ENCODE results near the gene LRTM2.

DNA sequence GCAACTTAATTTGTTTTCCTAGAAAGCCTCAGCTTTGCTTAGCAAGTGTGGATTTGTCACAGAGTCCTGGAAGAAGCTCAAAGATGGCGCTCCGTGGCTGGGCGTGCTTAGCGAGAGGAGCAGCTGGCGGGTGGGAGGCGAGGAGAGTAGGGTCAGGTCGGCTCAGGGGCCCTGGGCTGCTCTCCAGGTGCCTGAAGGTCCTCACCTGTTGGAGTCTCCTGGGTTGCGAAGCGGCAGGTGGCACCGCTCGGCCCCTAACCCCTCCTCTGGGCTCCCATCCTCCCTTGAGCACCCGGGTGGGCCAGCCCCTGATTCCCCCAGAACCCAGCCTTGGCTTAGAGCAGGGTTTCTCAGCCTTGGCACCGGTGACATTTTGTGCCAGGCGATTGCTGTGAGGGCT is 25.1 kb downstream of the LRTM2 start:
- TF ChIP-seq, protein P1, sequence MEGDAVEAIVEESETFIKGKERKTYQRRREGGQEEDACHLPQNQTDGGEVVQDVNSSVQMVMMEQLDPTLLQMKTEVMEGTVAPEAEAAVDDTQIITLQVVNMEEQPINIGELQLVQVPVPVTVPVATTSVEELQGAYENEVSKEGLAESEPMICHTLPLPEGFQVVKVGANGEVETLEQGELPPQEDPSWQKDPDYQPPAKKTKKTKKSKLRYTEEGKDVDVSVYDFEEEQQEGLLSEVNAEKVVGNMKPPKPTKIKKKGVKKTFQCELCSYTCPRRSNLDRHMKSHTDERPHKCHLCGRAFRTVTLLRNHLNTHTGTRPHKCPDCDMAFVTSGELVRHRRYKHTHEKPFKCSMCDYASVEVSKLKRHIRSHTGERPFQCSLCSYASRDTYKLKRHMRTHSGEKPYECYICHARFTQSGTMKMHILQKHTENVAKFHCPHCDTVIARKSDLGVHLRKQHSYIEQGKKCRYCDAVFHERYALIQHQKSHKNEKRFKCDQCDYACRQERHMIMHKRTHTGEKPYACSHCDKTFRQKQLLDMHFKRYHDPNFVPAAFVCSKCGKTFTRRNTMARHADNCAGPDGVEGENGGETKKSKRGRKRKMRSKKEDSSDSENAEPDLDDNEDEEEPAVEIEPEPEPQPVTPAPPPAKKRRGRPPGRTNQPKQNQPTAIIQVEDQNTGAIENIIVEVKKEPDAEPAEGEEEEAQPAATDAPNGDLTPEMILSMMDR (IDR thresholded peaks at IDR 0.05) = no peak
- TF ChIP-seq POLR2A (IDR thresholded peaks at IDR 0.05) = no peak
